GM21447 (cell line): Measurements from ENCODE around the gene PRPH.
"Not testable (repeated sequence)": the region's sequence is repeated elsewhere in the genome, so short reads cannot be mapped to it uniquely, and the experiment has no call there.

Experiments
- ATAC-seq: cut with Tn5 transposase; IDR thresholded peaks from one replicate; pipeline ENCODE4 v1.9.1; 2021; ENCODE audit not compliant: unreplicated experiment

PRPH gene

GRCh38 chr12:49295082-49295936 is at the start of gene PRPH:
Gene PRPH, plus strand, starts transcription at chr12:49295147. Its CDS starts 54 bp downstream, at chr12:49295201.
- no peak for ATAC-seq

- ATAC-seq: no peak
Observed at GRCh38 chr12:49251357-49251756, 43.6 kb upstream of the PRPH start.

GRCh38 chr12:49253033-49253623 is 41.8 kb upstream of the PRPH start:
- no peak for ATAC-seq

GRCh38 chr12:49255456-49255855 is 39.5 kb upstream of the PRPH start:
- not testable (repeated sequence) for ATAC-seq

GRCh38 chr12:49255857-49256637 is 38.9 kb upstream of the PRPH start:
- no peak for ATAC-seq

GRCh38 chr12:49257508-49258184 is 37.3 kb upstream of the PRPH start:
- ATAC-seq: not testable (repeated sequence)

- ATAC-seq: no peak
Observed at GRCh38 chr12:49259452-49259851, 35.5 kb upstream of the PRPH start.

GRCh38 chr12:49260166-49260565 is 34.8 kb upstream of the PRPH start:
- no peak for ATAC-seq

- ATAC-seq: no peak
Observed at GRCh38 chr12:49260571-49261363, 34.2 kb upstream of the PRPH start.

GRCh38 chr12:49261721-49262120 is 33.2 kb upstream of the PRPH start:
- ATAC-seq: no peak

- ATAC-seq: no peak
Observed at GRCh38 chr12:49263400-49263763, 31.6 kb upstream of the PRPH start.

- ATAC-seq: peak; percentile 21
Observed at GRCh38 chr12:49264466-49264872, 30.5 kb upstream of the PRPH start.

GRCh38 chr12:49264873-49265792 is 29.8 kb upstream of the PRPH start, which contains the start of gene TUBA1C:
Gene TUBA1C, plus strand, starts transcription at chr12:49265082. Its CDS starts 100 bp downstream, at chr12:49265182.
- ATAC-seq: peak; percentile 82

GRCh38 chr12:49269191-49269590 is 25.8 kb upstream of the PRPH start:
- ATAC-seq: not testable (repeated sequence)

- ATAC-seq: no peak
Observed at GRCh38 chr12:49272790-49273725, 21.9 kb upstream of the PRPH start.

GRCh38 chr12:49273726-49274395 is 21.1 kb upstream of the PRPH start:
- ATAC-seq: no peak

GRCh38 chr12:49274396-49275069 is 20.4 kb upstream of the PRPH start:
- no peak for ATAC-seq
